Measurements from ENCODE around the gene EDEM3.

EDEM3 gene

DNA sequence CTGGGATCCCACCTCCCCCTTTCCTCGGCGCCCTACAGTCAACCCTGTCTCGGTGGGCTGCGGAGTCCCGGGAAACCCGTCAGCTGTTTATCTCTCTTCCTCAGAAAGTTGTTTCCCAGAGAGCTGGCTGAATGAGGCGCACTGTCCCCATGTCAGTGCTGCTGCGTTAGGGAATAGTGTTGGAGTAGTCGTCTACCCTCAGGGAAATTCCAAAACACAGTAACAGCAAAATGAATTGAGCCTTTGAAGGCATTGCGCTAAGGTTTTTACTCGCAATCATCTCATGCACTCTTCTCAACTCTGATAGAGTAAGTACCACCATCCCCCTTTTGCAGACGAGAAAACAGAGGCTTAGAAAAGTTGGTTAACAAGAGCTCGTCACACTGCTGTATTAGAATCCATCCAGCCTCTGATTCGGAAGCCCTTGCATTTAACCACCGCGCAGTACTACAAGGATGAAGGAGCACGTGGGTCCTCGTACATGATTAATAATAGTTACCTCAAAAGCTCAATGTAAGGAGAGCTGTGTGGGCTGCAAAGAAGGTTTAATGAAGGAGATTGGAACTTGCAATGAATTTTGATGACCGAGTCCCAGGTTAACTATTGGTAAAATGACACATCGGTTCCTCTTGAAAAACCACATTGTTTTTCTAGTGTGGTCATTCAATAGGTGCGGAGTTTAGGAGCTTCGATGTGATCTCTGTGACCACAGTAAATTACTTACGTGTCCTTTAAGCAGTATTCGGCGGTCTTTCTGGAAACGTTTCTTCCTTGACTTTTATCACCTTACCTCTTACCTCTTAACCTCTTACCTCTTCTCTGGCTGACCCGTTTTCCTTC lies 788 bp upstream of the EDEM3 start:
- H3K27ac ChIP-seq (ENCODE audit: low read depth, low read length): peak overlapping the region; percentile 41
- peak overlapping the region; percentile 90 for H3K4me3 ChIP-seq (ENCODE audit: low read depth, low read length)
- peaks cover 31% of the 10 kb centered on the region for H3K79me2 ChIP-seq (ENCODE audit: control insufficient read depth, insufficient read depth, low read length, unreplicated experiment)
- peaks cover 21% of the 10 kb centered on the region for H3K4me1 ChIP-seq (ENCODE audit: control insufficient read depth, insufficient read depth, low read length, unreplicated experiment)
- no peaks in the 10 kb centered on the region for H3K27me3 ChIP-seq (ENCODE audit: insufficient read depth, low read length)
- no peaks in the 10 kb centered on the region for H3K36me3 ChIP-seq (ENCODE audit: insufficient read depth, low read length)
- H2AFZ ChIP-seq (ENCODE audit: low read length, unreplicated experiment): peak overlapping the region; percentile 92

DNA sequence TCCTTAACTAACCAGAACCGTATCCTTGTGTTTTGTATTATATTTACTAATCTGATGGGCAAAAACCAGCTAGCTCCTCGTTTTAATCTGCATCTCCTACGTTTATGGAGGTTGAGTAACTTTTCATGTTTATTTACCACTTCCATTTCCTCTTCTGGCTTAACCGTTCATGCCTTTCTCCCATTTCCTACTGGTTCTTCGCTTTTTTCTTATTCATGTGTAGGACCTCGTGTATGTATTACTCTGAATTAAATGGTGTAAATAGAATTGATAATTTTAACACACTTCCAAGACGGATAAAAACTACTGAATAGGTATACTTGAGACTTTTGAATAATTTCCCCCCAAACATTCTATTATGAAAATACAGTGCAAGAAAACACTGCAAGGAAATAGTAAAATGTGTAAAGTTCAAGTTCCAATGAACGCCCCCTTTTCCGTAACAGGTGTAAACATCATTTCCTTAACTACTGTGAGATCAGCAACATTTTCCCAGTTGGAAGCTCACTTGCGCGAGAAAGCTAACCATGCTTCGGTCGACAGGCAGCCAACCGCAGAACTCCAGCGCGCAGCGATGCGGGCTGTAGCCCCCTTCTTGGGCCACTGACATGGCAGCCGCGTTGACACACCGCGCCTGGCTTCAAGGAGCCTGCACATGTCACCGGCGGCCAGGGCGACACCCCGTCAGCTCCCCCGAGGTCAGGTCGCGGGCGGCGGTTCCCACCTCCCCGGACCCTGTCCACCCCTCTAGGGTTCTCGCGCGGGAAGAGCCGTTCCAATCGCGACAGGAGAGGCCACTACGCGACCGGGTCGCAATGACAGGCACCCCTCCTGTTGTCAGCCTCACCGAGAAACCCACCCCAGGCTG lies 816 bp downstream of the EDEM3 start:
- Histone ChIP-seq H3K79me2 (ENCODE audit: control insufficient read depth, insufficient read depth, low read length, unreplicated experiment) (peaks cover 38% of the 10 kb centered on the region), H3K4me3 (ENCODE audit: low read depth, low read length) (peak overlapping the region; percentile 90), H2AFZ (ENCODE audit: low read length, unreplicated experiment) (peak overlapping the region; percentile 70), H3K36me3 (ENCODE audit: insufficient read depth, low read length) (no peaks in the 10 kb centered on the region), H3K4me1 (ENCODE audit: control insufficient read depth, insufficient read depth, low read length, unreplicated experiment) (peaks cover 21% of the 10 kb centered on the region), H3K27me3 (ENCODE audit: insufficient read depth, low read length) (no peaks in the 10 kb centered on the region), H3K27ac (ENCODE audit: low read depth, low read length) (peak overlapping the region; percentile 79)

DNA sequence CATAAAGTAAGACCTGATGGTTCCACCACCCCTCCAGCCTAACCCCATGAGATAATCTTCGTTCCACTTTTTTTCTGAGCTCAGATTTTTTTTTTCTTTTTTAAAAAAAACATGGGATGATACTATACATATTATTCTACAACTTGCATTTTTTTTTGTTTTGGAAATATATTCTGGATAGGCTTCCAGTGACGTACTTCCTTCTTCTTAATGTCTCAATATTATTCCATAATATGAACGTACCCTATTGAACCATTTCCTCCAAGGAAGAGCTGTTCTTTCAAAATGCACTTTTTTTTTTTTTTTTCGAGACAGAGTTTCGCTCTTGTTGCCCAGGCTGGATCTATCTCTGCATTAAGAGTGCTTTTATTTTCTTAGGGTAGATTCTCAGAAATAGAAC lies 1.5 kb downstream of the EDEM3 start:
- Histone ChIP-seq H3K79me2 (ENCODE audit: control insufficient read depth, insufficient read depth, low read length, unreplicated experiment) (peaks cover 38% of the 10 kb centered on the region), H3K36me3 (ENCODE audit: insufficient read depth, low read length) (no peaks in the 10 kb centered on the region), H3K27me3 (ENCODE audit: insufficient read depth, low read length) (no peaks in the 10 kb centered on the region), H3K4me1 (ENCODE audit: control insufficient read depth, insufficient read depth, low read length, unreplicated experiment) (peaks cover 21% of the 10 kb centered on the region), H3K4me3 (ENCODE audit: low read depth, low read length) (peak overlapping the region; percentile 90), H2AFZ (ENCODE audit: low read length, unreplicated experiment) (no peak overlapping the region), H3K27ac (ENCODE audit: low read depth, low read length) (no peak overlapping the region)

DNA sequence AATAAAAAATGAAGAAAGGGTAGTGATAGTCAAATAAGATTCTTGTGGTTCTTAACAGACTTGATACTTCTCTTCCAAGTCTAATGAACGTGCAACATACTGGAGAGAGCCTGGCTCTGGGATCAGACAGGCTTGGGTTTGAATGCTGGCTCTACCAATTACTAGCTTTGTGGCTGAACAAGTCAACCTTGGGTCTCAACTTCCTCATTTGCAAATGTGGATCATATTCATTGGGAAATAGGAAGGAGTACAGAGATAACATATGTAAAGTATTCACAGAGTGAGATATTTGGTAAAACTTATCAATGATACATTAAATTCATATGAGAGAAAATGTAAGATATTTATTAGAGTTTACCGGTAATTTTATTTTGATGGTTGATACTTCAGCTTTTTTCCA lies 2.0 kb downstream of the EDEM3 start:
- Histone ChIP-seq H3K79me2 (ENCODE audit: control insufficient read depth, insufficient read depth, low read length, unreplicated experiment) (peaks cover 38% of the 10 kb centered on the region), H3K27ac (ENCODE audit: low read depth, low read length) (no peak overlapping the region), H3K36me3 (ENCODE audit: insufficient read depth, low read length) (no peaks in the 10 kb centered on the region; the same call in 1 of the 2 replicates)

DNA sequence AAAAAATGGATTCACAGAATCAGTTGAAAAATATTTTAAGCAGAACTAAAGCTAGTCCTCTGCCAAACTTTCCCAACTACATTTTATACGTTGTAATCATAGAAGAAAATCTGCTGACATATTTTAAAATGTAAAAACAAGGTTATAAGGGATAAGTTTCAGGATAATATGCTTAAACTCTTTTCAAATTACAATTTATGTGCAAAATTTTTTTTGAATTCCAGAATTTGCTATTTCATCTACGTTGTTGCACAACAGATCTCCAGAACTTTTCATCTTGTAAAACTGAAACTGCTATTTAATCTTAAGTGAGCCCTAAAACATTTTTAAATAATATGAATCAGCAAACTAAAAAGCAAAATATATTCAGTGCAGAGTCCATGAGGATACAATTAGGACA lies 5.9 kb downstream of the EDEM3 start:
- Histone ChIP-seq H3K4me1 (ENCODE audit: control insufficient read depth, insufficient read depth, low read length, unreplicated experiment) (peaks cover 38% of the 10 kb centered on the region), H3K27me3 (ENCODE audit: insufficient read depth, low read length) (no peaks in the 10 kb centered on the region), H2AFZ (ENCODE audit: low read length, unreplicated experiment) (peak overlapping the region; percentile 20), H3K27ac (ENCODE audit: low read depth, low read length) (peak overlapping the region; percentile 20; the same call in 1 of the 2 replicates), H3K79me2 (ENCODE audit: control insufficient read depth, insufficient read depth, low read length, unreplicated experiment) (peaks cover 42% of the 10 kb centered on the region), H3K36me3 (ENCODE audit: insufficient read depth, low read length) (peaks cover 5% of the 10 kb centered on the region), H3K4me3 (ENCODE audit: low read depth, low read length) (peak overlapping the region; percentile 59)

More for the DNA sequence above, 2.0 kb downstream of the EDEM3 start:
- Histone ChIP-seq H3K4me3 (ENCODE audit: low read depth, low read length) (peak overlapping the region; percentile 90; the same call in 1 of the 2 replicates), H3K27me3 (ENCODE audit: insufficient read depth, low read length) (no peaks in the 10 kb centered on the region), H3K4me1 (ENCODE audit: control insufficient read depth, insufficient read depth, low read length, unreplicated experiment) (peaks cover 21% of the 10 kb centered on the region), H2AFZ (ENCODE audit: low read length, unreplicated experiment) (no peak overlapping the region)

DNA sequence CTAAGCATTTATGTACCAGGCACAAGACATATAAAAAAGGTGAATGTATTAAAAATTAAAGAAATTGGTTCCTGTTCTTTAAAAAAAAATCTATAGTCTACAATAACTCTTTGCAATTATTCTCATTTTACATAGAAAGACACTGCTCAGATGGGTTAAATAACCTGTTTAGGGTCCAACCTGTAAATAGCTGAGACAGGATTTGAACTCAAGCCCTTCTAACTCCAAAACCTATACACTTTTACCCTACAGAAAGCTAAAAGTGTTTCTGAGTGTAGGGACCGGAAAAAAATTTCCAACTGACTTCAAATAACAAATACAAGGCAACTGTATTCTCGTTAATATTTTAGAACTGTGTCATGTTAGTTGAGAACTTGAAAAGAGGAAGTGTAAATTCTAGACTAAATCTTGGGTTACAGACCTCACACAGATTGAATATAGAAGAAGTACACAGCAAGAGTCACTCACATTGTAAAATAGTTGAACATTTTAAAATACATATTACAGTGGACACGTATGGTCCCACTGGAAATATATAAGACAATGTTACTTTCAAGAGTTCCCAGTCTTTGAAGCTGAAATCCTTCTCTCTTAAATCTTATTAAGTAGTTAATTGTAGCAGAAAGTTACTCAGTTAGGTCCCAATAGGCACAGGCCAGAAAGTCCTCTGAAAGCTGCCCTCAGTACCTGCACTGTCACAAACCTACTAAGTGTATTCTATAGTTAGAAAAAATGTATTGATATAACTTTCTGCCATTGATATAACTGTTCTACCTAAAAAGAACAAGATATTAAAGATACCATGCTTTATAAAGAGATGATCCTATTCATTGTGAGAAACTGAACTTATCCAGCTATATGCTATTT lies 7.3 kb downstream of the EDEM3 start:
- Histone ChIP-seq H3K4me3 (ENCODE audit: low read depth, low read length) (no peak overlapping the region), H3K79me2 (ENCODE audit: control insufficient read depth, insufficient read depth, low read length, unreplicated experiment) (peaks cover 32% of the 10 kb centered on the region), H3K36me3 (ENCODE audit: insufficient read depth, low read length) (peaks cover 5% of the 10 kb centered on the region), H3K4me1 (ENCODE audit: control insufficient read depth, insufficient read depth, low read length, unreplicated experiment) (peaks cover 27% of the 10 kb centered on the region), H3K27me3 (ENCODE audit: insufficient read depth, low read length) (no peaks in the 10 kb centered on the region), H3K27ac (ENCODE audit: low read depth, low read length) (no peak overlapping the region), H2AFZ (ENCODE audit: low read length, unreplicated experiment) (no peak overlapping the region)

DNA sequence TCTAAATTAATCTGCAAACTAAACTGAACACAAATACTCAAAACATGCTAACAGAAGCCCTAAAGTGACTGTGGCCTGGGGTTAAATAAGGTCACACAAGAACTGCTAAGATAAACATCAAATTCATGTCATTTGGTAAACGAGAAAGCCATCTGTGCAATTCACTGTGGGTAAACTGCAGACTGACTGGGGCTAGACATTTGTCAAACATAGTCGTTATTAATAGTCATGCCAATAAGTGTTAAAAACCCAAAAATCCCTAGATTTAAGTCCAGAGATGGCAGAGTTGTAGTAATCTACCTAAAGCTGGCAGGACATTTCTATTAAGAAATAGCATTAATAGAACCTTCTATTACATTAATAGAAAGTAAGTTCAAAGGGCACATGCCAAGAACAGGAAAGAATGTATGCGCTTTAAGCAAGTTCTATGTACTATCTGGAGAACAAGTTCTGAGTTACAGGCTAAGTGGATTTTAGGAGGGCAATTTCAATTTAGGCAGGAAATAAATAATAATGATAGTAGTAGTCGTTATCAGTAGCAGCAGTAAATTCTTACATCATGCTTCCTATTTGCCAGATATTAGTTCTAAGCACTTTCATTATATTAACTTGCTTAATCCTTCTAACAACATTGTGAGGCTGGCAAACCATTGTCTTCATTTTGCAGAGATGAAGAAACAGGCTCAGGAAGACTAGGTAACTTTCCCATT lies 8.6 kb downstream of the EDEM3 start:
- H3K4me3 ChIP-seq (ENCODE audit: low read depth, low read length): no peak overlapping the region
- no peak overlapping the region for H2AFZ ChIP-seq (ENCODE audit: low read length, unreplicated experiment)
- no peak overlapping the region for H3K27ac ChIP-seq (ENCODE audit: low read depth, low read length)
- no peaks in the 10 kb centered on the region for H3K27me3 ChIP-seq (ENCODE audit: insufficient read depth, low read length)
- peaks cover 23% of the 10 kb centered on the region for H3K4me1 ChIP-seq (ENCODE audit: control insufficient read depth, insufficient read depth, low read length, unreplicated experiment)
- H3K36me3 ChIP-seq (ENCODE audit: insufficient read depth, low read length): peaks cover 5% of the 10 kb centered on the region
- peaks cover 22% of the 10 kb centered on the region for H3K79me2 ChIP-seq (ENCODE audit: control insufficient read depth, insufficient read depth, low read length, unreplicated experiment)

DNA sequence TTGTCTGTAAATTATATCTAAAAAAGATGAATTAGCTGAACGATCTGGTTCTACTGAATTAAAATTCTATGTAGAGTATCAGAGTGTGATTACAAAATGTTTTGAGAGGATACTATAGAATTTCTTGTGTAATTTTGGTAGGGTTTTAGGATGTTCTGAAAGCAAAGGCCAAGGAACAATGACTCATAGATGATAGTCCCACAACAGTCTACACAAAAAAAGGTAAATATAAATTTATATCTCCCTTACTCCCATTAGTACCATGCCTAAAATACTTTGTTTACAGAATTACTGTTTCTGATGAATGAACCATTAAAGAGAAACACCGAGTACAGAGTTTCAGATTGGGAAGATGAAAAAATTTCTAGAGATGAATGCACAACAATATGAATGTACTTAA lies 9.5 kb downstream of the EDEM3 start:
- no peak overlapping the region for H3K27ac ChIP-seq (ENCODE audit: low read depth, low read length)

DNA sequence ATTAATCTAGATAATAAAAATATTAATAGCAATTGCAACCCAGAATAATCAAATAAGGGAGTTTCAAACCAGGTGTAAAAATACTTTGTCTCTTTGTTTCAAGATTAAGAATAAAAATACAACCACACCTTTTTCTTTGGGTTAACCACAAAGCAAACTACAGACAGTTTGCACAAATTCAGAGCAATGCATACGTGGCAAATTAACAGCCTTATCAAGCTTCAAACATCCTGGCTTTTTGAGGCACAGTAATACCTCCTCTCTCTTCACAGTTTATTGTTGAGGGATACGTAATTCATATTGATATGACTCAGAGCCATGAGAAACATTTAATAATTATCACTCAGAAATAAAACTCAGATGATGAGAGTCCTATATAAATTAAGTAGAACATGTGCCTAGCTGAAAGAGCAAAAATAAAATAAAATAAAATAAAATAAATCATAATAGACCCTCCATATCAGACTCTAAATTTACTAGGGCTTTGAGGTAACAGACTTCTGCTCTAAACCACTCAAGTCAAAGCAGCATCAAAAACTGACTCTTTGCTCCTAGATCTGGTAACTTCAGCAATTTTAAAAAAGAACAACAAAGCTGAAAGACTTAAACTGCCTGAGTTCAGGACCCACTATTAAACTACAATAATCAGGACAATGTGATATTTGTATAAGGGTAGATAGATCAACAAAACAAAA lies 11.4 kb downstream of the EDEM3 start:
- Histone ChIP-seq H3K27me3 (ENCODE audit: insufficient read depth, low read length) (no peaks in the 10 kb centered on the region), H3K79me2 (ENCODE audit: control insufficient read depth, insufficient read depth, low read length, unreplicated experiment) (peaks cover 14% of the 10 kb centered on the region), H3K36me3 (ENCODE audit: insufficient read depth, low read length) (peaks cover 5% of the 10 kb centered on the region), H3K27ac (ENCODE audit: low read depth, low read length) (no peak overlapping the region), H3K4me1 (ENCODE audit: control insufficient read depth, insufficient read depth, low read length, unreplicated experiment) (peaks cover 23% of the 10 kb centered on the region), H3K4me3 (ENCODE audit: low read depth, low read length) (no peak overlapping the region), H2AFZ (ENCODE audit: low read length, unreplicated experiment) (no peak overlapping the region)

More for the DNA sequence above, 9.5 kb downstream of the EDEM3 start:
- H3K36me3 ChIP-seq (ENCODE audit: insufficient read depth, low read length): peaks cover 5% of the 10 kb centered on the region
- H3K4me3 ChIP-seq (ENCODE audit: low read depth, low read length): no peak overlapping the region
- peaks cover 20% of the 10 kb centered on the region for H3K79me2 ChIP-seq (ENCODE audit: control insufficient read depth, insufficient read depth, low read length, unreplicated experiment)
- no peaks in the 10 kb centered on the region for H3K27me3 ChIP-seq (ENCODE audit: insufficient read depth, low read length)
- H2AFZ ChIP-seq (ENCODE audit: low read length, unreplicated experiment): no peak overlapping the region
- peaks cover 23% of the 10 kb centered on the region for H3K4me1 ChIP-seq (ENCODE audit: control insufficient read depth, insufficient read depth, low read length, unreplicated experiment)

All from ACC112 (cell line).